GM18861 (cell line): ENCODE data around the gene UMAD1.
A peak's percentile ranks its signal among the peaks of the same experiment; 100 is the strongest.

Source experiments
- ATAC-seq: cut with Tn5 transposase; IDR thresholded peaks from one replicate; pipeline ENCODE4 v1.9.1; 2021; ENCODE audit not compliant: unreplicated experiment

Gene UMAD1

GRCh38 chr7:7688310-7688709 lies 47.8 kb downstream of the UMAD1 start:
- no peak for ATAC-seq

- no peak for ATAC-seq
These were observed 48.4 kb downstream of the UMAD1 start for GRCh38 chr7:7688956-7689355.

GRCh38 chr7:7693881-7694280 lies 53.3 kb downstream of the UMAD1 start:
- no peak for ATAC-seq

- no peak for ATAC-seq
These were observed 54.0 kb downstream of the UMAD1 start for GRCh38 chr7:7694542-7694941.

GRCh38 chr7:7695111-7695817 lies 54.7 kb downstream of the UMAD1 start:
- ATAC-seq = no peak

- no peak for ATAC-seq
These were observed 56.0 kb downstream of the UMAD1 start for GRCh38 chr7:7696458-7697119.

- ATAC-seq = no peak
These were observed 58.4 kb downstream of the UMAD1 start for GRCh38 chr7:7698930-7699329.

GRCh38 chr7:7699380-7699779 lies 58.8 kb downstream of the UMAD1 start:
- ATAC-seq = no peak

GRCh38 chr7:7699970-7700369 lies 59.4 kb downstream of the UMAD1 start:
- no peak for ATAC-seq

- no peak for ATAC-seq
These were observed 61.0 kb downstream of the UMAD1 start for GRCh38 chr7:7701527-7701926.

- no peak for ATAC-seq
These were observed 62.3 kb downstream of the UMAD1 start for GRCh38 chr7:7702826-7703225.

GRCh38 chr7:7703427-7703826 lies 62.9 kb downstream of the UMAD1 start:
- no peak for ATAC-seq

GRCh38 chr7:7704867-7705266 lies 64.3 kb downstream of the UMAD1 start:
- ATAC-seq = no peak

- ATAC-seq = no peak
These were observed 64.8 kb downstream of the UMAD1 start for GRCh38 chr7:7705318-7705717.

- peak; percentile 63 for ATAC-seq
These were observed 65.6 kb downstream of the UMAD1 start for GRCh38 chr7:7706101-7706511.

- ATAC-seq = peak; percentile 21
These were observed 66.1 kb downstream of the UMAD1 start for GRCh38 chr7:7706556-7707172.

GRCh38 chr7:7707246-7707645 lies 66.7 kb downstream of the UMAD1 start:
- no peak for ATAC-seq

GRCh38 chr7:7707806-7708205 lies 67.3 kb downstream of the UMAD1 start:
- no peak for ATAC-seq

GRCh38 chr7:7709291-7709690 lies 68.7 kb downstream of the UMAD1 start:
- no peak for ATAC-seq

GRCh38 chr7:7710469-7710868 lies 69.9 kb downstream of the UMAD1 start:
- no peak for ATAC-seq

- ATAC-seq = no peak
These were observed 73.2 kb downstream of the UMAD1 start for GRCh38 chr7:7713730-7714129.

GRCh38 chr7:7718492-7718891 lies 77.9 kb downstream of the UMAD1 start, which contains the start of gene RPA3:
Gene RPA3 (minus strand): TSS chr7:7718607. CDS start chr7:7640418, 78,189 bp downstream.
- ATAC-seq = no peak
